Upper lobe of left lung (tissue), 4 donors: Measurements from ENCODE around the gene ERRFI1.

Experiments
- EP300 ChIP-seq, 4 donors: sonication (generic); formaldehyde crosslinking; IDR thresholded peaks; one replicate each; pipeline ENCODE4 v1.5.1; 2017; ENCODE audit warnings: antibody characterized with exemption in 4 of 4, control low read depth in 2 of 4
- POLR2A ChIP-seq, 4 donors: fragments of 450-650 bp; IDR thresholded peaks; one replicate each; pipeline ENCODE4 v1.5.1; 2016 to 2017; ENCODE audit warnings: antibody characterized with exemption in 4 of 4, mild to moderate bottlenecking in 2 of 4
- POLR2AphosphoS5 ChIP-seq, 2 donors: sonication (generic); formaldehyde crosslinking; IDR thresholded peaks; one replicate each; pipeline ENCODE4 v1.5.1; 2017; ENCODE audit warnings: antibody characterized with exemption in 2 of 2
- TF ChIP-seq, protein P1 (sequence below), 6 experiments: fragments of 450-650 bp in 4 of 6; fragments of 200-600 bp in 2 of 6; sonication (generic) in 2 of 6; IDR thresholded peaks; one replicate each; pipeline ENCODE4 v1.5.1; 2016 to 2019; ENCODE audit warnings: antibody characterized with exemption in 6 of 6

DNA sequence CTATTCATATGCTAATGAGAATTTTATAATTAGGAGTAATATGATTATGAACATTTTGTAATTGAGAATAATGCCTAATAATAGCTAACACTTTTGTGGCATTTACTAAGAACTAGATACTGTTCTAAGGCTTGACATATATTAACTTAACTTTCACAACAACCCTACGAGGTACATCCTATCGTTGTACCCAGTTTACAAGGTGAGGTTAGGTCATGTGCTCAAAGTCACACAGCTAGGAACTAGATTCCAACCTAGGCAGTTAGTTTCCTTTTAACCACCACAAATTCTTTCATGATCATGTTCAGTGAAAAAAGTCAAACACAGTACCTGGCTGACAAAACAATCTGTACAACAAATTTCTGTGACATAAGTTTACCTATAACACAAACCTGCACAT lies 13.0 kb upstream of the ERRFI1 start:
- TF ChIP-seq EP300 (IDR thresholded peaks at IDR 0.05) (no peak), POLR2A (IDR thresholded peaks at IDR 0.05) (no peak), POLR2AphosphoS5 (IDR thresholded peaks at IDR 0.05) (no peak)
- TF ChIP-seq, protein P1, sequence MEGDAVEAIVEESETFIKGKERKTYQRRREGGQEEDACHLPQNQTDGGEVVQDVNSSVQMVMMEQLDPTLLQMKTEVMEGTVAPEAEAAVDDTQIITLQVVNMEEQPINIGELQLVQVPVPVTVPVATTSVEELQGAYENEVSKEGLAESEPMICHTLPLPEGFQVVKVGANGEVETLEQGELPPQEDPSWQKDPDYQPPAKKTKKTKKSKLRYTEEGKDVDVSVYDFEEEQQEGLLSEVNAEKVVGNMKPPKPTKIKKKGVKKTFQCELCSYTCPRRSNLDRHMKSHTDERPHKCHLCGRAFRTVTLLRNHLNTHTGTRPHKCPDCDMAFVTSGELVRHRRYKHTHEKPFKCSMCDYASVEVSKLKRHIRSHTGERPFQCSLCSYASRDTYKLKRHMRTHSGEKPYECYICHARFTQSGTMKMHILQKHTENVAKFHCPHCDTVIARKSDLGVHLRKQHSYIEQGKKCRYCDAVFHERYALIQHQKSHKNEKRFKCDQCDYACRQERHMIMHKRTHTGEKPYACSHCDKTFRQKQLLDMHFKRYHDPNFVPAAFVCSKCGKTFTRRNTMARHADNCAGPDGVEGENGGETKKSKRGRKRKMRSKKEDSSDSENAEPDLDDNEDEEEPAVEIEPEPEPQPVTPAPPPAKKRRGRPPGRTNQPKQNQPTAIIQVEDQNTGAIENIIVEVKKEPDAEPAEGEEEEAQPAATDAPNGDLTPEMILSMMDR (IDR thresholded peaks at IDR 0.05), result no peak
